ENCODE data around the gene GATB.

The GATB gene

GRCh38 chr4:151772274-151772673, 11.5 kb upstream of the GATB start:
- Histone ChIP-seq H3K4me1 (ENCODE audit: control insufficient read depth in 2 of 2, insufficient read depth in 1 of 2, low read depth in 1 of 2, low read length in 2 of 2) (no peaks in the 10 kb centered on the region), H3K23ac (ENCODE audit: low read depth, low read length, poor library complexity) (no peak overlapping the region), H3K9ac (ENCODE audit: low read depth, low read length, poor library complexity) (no peak overlapping the region), H3K4me2 (ENCODE audit: insufficient read depth, low read length, poor library complexity, severe bottlenecking) (no peak overlapping the region), H2BK12ac (ENCODE audit: low read length) (no peak overlapping the region), H3K4me3 (ENCODE audit: low read length in 2 of 2) (no peak overlapping the region), H3K4ac (ENCODE audit: low read length) (no peak overlapping the region), H4K8ac (ENCODE audit: low read depth, low read length) (no peak overlapping the region), H4K91ac (ENCODE audit: low read depth, low read length, poor library complexity) (no peak overlapping the region), H3K36me3 (replicated peaks in 1 of 2; ENCODE audit: control insufficient read depth in 2 of 2, insufficient read depth in 2 of 2, low read length in 2 of 2) (no peaks in the 10 kb centered on the region), H2BK120ac (ENCODE audit: low read depth, low read length) (no peak overlapping the region), H2AFZ (ENCODE audit: low read length) (no peak overlapping the region), H3K9me3 (replicated peaks in 1 of 2; ENCODE audit: control insufficient read depth in 2 of 2, insufficient read depth in 1 of 2, low read depth in 1 of 2, low read length in 2 of 2) (no peaks in the 10 kb centered on the region), H2BK15ac (ENCODE audit: low read length) (no peak overlapping the region), H2BK5ac (ENCODE audit: low read length) (no peak overlapping the region), H2AK5ac (ENCODE audit: low read depth, low read length) (no peak overlapping the region), H3K27ac (replicated peaks; ENCODE audit: low read length) (no peak overlapping the region), H3K27me3 (ENCODE audit: control insufficient read depth in 3 of 3, insufficient read depth in 3 of 3, low read depth in 1 of 3, low read length in 3 of 3) (peaks cover 0 to 8% (median 0%) of the 10 kb centered on the region in 3 experiments), H3K14ac (ENCODE audit: low read length) (no peak overlapping the region), H3K79me1 (ENCODE audit: low read depth, low read length) (no peaks in the 10 kb centered on the region), H3K18ac (ENCODE audit: low read length) (no peak overlapping the region)
- DNase-seq (ENCODE audit: low spot score) = no peak
- WGBS, 2 donors (ENCODE audit: extremely low coverage in 2 of 2, insufficient read length in 2 of 2, insufficient replicate concordance in 1 of 2) = no CpG with 5 or more reads among the region's 3 CpGs

- H2AK5ac ChIP-seq (ENCODE audit: low read depth, low read length) = no peak overlapping the region
- H2AFZ ChIP-seq (ENCODE audit: low read length) = peak overlapping the region; percentile 24
- no peak overlapping the region for H3K23ac ChIP-seq (ENCODE audit: low read depth, low read length, poor library complexity)
- no peak overlapping the region for H3K18ac ChIP-seq (ENCODE audit: low read length)
- H3K9ac ChIP-seq (ENCODE audit: low read depth, low read length, poor library complexity) = no peak overlapping the region
- H2BK120ac ChIP-seq (ENCODE audit: low read depth, low read length) = no peak overlapping the region
- no peak overlapping the region for H3K4me2 ChIP-seq (ENCODE audit: insufficient read depth, low read length, poor library complexity, severe bottlenecking)
- H4K91ac ChIP-seq (ENCODE audit: low read depth, low read length, poor library complexity) = no peak overlapping the region
- H3K4me1 ChIP-seq (ENCODE audit: control insufficient read depth in 2 of 2, insufficient read depth in 1 of 2, low read depth in 1 of 2, low read length in 2 of 2) = no peaks in the 10 kb centered on the region
- H4K8ac ChIP-seq (ENCODE audit: low read depth, low read length) = no peak overlapping the region
- no peak overlapping the region for H3K27ac ChIP-seq (replicated peaks; ENCODE audit: low read length)
- H2BK15ac ChIP-seq (ENCODE audit: low read length) = no peak overlapping the region
- no peak overlapping the region for H3K14ac ChIP-seq (ENCODE audit: low read length)
- WGBS, 2 donors (ENCODE audit: extremely low coverage in 2 of 2, insufficient read length in 2 of 2, insufficient replicate concordance in 1 of 2) = no CpG with 5 or more reads among the region's 5 CpGs
- H2BK12ac ChIP-seq (ENCODE audit: low read length) = no peak overlapping the region
- H3K4me3 ChIP-seq (ENCODE audit: low read length in 2 of 2) = no peak overlapping the region
- H3K4ac ChIP-seq (ENCODE audit: low read length) = no peak overlapping the region
- H3K36me3 ChIP-seq (replicated peaks in 1 of 2; ENCODE audit: control insufficient read depth in 2 of 2, insufficient read depth in 2 of 2, low read length in 2 of 2) = no peaks in the 10 kb centered on the region
- H2BK5ac ChIP-seq (ENCODE audit: low read length) = no peak overlapping the region
- no peaks in the 10 kb centered on the region for H3K79me1 ChIP-seq (ENCODE audit: low read depth, low read length)
- H3K9me3 ChIP-seq (replicated peaks in 1 of 2; ENCODE audit: control insufficient read depth in 2 of 2, insufficient read depth in 1 of 2, low read depth in 1 of 2, low read length in 2 of 2) = no peaks in the 10 kb centered on the region
- DNase-seq (ENCODE audit: low spot score) = no peak
- peaks cover 0 to 8% (median 0%) of the 10 kb centered on the region in 3 experiments for H3K27me3 ChIP-seq (ENCODE audit: control insufficient read depth in 3 of 3, insufficient read depth in 3 of 3, low read depth in 1 of 3, low read length in 3 of 3)
Measured at GRCh38 chr4:151771664-151772063, 10.9 kb upstream of the GATB start.

- Histone ChIP-seq H3K27me3 (ENCODE audit: control insufficient read depth in 3 of 3, insufficient read depth in 3 of 3, low read depth in 1 of 3, low read length in 3 of 3) (peaks cover 0 to 8% (median 0%) of the 10 kb centered on the region in 3 experiments), H3K14ac (ENCODE audit: low read length) (no peak overlapping the region), H3K4me1 (ENCODE audit: control insufficient read depth in 2 of 2, insufficient read depth in 1 of 2, low read depth in 1 of 2, low read length in 2 of 2) (no peaks in the 10 kb centered on the region), H4K8ac (ENCODE audit: low read depth, low read length) (no peak overlapping the region), H3K4me2 (ENCODE audit: insufficient read depth, low read length, poor library complexity, severe bottlenecking) (no peak overlapping the region), H2BK12ac (ENCODE audit: low read length) (no peak overlapping the region), H3K36me3 (replicated peaks in 1 of 2; ENCODE audit: control insufficient read depth in 2 of 2, insufficient read depth in 2 of 2, low read length in 2 of 2) (no peaks in the 10 kb centered on the region), H4K91ac (ENCODE audit: low read depth, low read length, poor library complexity) (no peak overlapping the region), H2BK15ac (ENCODE audit: low read length) (no peak overlapping the region), H3K9me3 (replicated peaks in 1 of 2; ENCODE audit: control insufficient read depth in 2 of 2, insufficient read depth in 1 of 2, low read depth in 1 of 2, low read length in 2 of 2) (no peaks in the 10 kb centered on the region), H2AK5ac (ENCODE audit: low read depth, low read length) (no peak overlapping the region), H3K79me1 (ENCODE audit: low read depth, low read length) (no peaks in the 10 kb centered on the region), H3K4me3 (ENCODE audit: low read length in 2 of 2) (no peak overlapping the region), H3K18ac (ENCODE audit: low read length) (no peak overlapping the region), H2BK5ac (ENCODE audit: low read length) (no peak overlapping the region), H3K4ac (ENCODE audit: low read length) (no peak overlapping the region), H3K27ac (replicated peaks; ENCODE audit: low read length) (no peak overlapping the region), H2BK120ac (ENCODE audit: low read depth, low read length) (no peak overlapping the region), H2AFZ (ENCODE audit: low read length) (no peak overlapping the region), H3K9ac (ENCODE audit: low read depth, low read length, poor library complexity) (no peak overlapping the region), H3K23ac (ENCODE audit: low read depth, low read length, poor library complexity) (no peak overlapping the region)
- DNase-seq (ENCODE audit: low spot score) = no peak
- no CpG with 5 or more reads among the region's 1 CpG for WGBS, 2 donors (ENCODE audit: extremely low coverage in 2 of 2, insufficient read length in 2 of 2, insufficient replicate concordance in 1 of 2)
Measured at GRCh38 chr4:151770154-151770553, 9.3 kb upstream of the GATB start.

GRCh38 chr4:151768835-151769234, 8.0 kb upstream of the GATB start:
- no peak overlapping the region for H2AK5ac ChIP-seq (ENCODE audit: low read depth, low read length)

More at GRCh38 chr4:151768835-151769234, 8.0 kb upstream of the GATB start:
- DNase-seq (ENCODE audit: low spot score) = no peak
- H4K91ac ChIP-seq (ENCODE audit: low read depth, low read length, poor library complexity) = no peak overlapping the region
- H3K27ac ChIP-seq (replicated peaks; ENCODE audit: low read length) = no peak overlapping the region
- no peak overlapping the region for H4K8ac ChIP-seq (ENCODE audit: low read depth, low read length)
- H3K4ac ChIP-seq (ENCODE audit: low read length) = no peak overlapping the region
- H2BK15ac ChIP-seq (ENCODE audit: low read length) = no peak overlapping the region
- H3K4me3 ChIP-seq (ENCODE audit: low read length in 2 of 2) = no peak overlapping the region
- H3K9ac ChIP-seq (ENCODE audit: low read depth, low read length, poor library complexity) = no peak overlapping the region
- H3K9me3 ChIP-seq (replicated peaks in 1 of 2; ENCODE audit: control insufficient read depth in 2 of 2, insufficient read depth in 1 of 2, low read depth in 1 of 2, low read length in 2 of 2) = no peaks in the 10 kb centered on the region
- no peak overlapping the region for H3K4me2 ChIP-seq (ENCODE audit: insufficient read depth, low read length, poor library complexity, severe bottlenecking)
- no peaks in the 10 kb centered on the region for H3K79me1 ChIP-seq (ENCODE audit: low read depth, low read length)
- H2BK120ac ChIP-seq (ENCODE audit: low read depth, low read length) = no peak overlapping the region
- no peak overlapping the region for H3K18ac ChIP-seq (ENCODE audit: low read length)
- no CpG with 5 or more reads among the region's 2 CpGs for WGBS, 2 donors (ENCODE audit: extremely low coverage in 2 of 2, insufficient read length in 2 of 2, insufficient replicate concordance in 1 of 2)
- H3K23ac ChIP-seq (ENCODE audit: low read depth, low read length, poor library complexity) = no peak overlapping the region
- no peak overlapping the region for H3K14ac ChIP-seq (ENCODE audit: low read length)
- no peak overlapping the region for H2AFZ ChIP-seq (ENCODE audit: low read length)
- peaks cover 0 to 8% (median 0%) of the 10 kb centered on the region in 3 experiments for H3K27me3 ChIP-seq (ENCODE audit: control insufficient read depth in 3 of 3, insufficient read depth in 3 of 3, low read depth in 1 of 3, low read length in 3 of 3)
- H2BK12ac ChIP-seq (ENCODE audit: low read length) = no peak overlapping the region
- H3K4me1 ChIP-seq (ENCODE audit: control insufficient read depth in 2 of 2, insufficient read depth in 1 of 2, low read depth in 1 of 2, low read length in 2 of 2) = no peaks in the 10 kb centered on the region
- no peaks in the 10 kb centered on the region for H3K36me3 ChIP-seq (replicated peaks in 1 of 2; ENCODE audit: control insufficient read depth in 2 of 2, insufficient read depth in 2 of 2, low read length in 2 of 2)
- no peak overlapping the region for H2BK5ac ChIP-seq (ENCODE audit: low read length)

All from neuronal stem cell (in vitro differentiated cells).